ENCODE measurements around the gene TRHDE.
"Not testable (repeated sequence)": the region's sequence is repeated elsewhere in the genome, so short reads cannot be mapped to it uniquely, and the experiment has no call there.

TRHDE gene

GRCh38 chr12:72631926-72632685 lies 359.9 kb downstream of the TRHDE start:
- no peak for DNase-seq (ENCODE audit: insufficient read length, low spot score)
- TF ChIP-seq POU2F2 (IDR thresholded peaks at IDR 0.05; ENCODE audit: low read depth, low read length): no peak
- TF ChIP-seq PAX5 (IDR thresholded peaks at IDR 0.05; ENCODE audit: insufficient read depth, low read length, severe bottlenecking): no peak

GRCh38 chr12:72642706-72643105 lies 370.5 kb downstream of the TRHDE start:
- TF ChIP-seq TAF1 (IDR thresholded peaks at IDR 0.05; ENCODE audit: low read depth, low read length) (no peak), POLR2AphosphoS5 (IDR thresholded peaks at IDR 0.05; ENCODE audit: low read depth, low read length) (no peak), POLR2A (IDR thresholded peaks at IDR 0.05; ENCODE audit: low read depth, low read length) (no peak)
- DNase-seq (ENCODE audit: insufficient read length, low spot score) (no peak), FAIRE-seq (no peak)

More at GRCh38 chr12:72631926-72632685, 359.9 kb downstream of the TRHDE start:
- no peak for FAIRE-seq

DNA sequence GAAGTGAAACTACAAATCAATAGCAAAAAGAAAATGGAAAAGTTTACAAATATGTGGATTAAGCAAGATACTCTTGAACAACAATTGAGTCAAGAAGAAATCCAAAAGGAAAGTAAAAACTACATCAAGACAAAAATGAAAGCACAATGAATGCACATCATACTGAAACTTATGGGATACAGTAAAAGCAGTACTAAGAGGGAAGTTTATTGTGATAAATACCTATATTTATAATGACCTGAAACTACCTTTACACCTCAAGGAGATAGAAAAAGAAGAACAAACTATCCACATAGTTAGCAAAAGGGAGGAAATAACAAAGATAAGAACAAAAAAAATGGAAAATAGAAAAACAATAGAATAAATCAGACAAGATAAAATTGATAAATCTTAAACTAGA lies 375.0 kb downstream of the TRHDE start:
- no peak for TF ChIP-seq TAF1 (IDR thresholded peaks at IDR 0.05; ENCODE audit: low read depth, low read length)
- no peak for TF ChIP-seq POU2F2 (IDR thresholded peaks at IDR 0.05; ENCODE audit: low read depth, low read length)
- TF ChIP-seq POLR2AphosphoS5 (IDR thresholded peaks at IDR 0.05; ENCODE audit: low read depth, low read length): no peak
- TF ChIP-seq SPI1 (IDR thresholded peaks at IDR 0.05; ENCODE audit: low read depth, low read length): no peak
- no peak for TF ChIP-seq POLR2A (IDR thresholded peaks at IDR 0.05; ENCODE audit: low read depth, low read length)
- TF ChIP-seq PAX5 (IDR thresholded peaks at IDR 0.05; ENCODE audit: insufficient read depth, low read length, severe bottlenecking): no peak
- no peak for DNase-seq (ENCODE audit: insufficient read length, low spot score)
- no peak for FAIRE-seq

- no peak for DNase-seq (ENCODE audit: insufficient read length, low spot score)
- TF ChIP-seq SPI1 (IDR thresholded peaks at IDR 0.05; ENCODE audit: low read depth, low read length) (no peak), PAX5 (IDR thresholded peaks at IDR 0.05; ENCODE audit: insufficient read depth, low read length, severe bottlenecking) (no peak), POLR2A (IDR thresholded peaks at IDR 0.05; ENCODE audit: low read depth, low read length) (no peak), TAF1 (IDR thresholded peaks at IDR 0.05; ENCODE audit: low read depth, low read length) (no peak)
- no peak for FAIRE-seq
These were observed 386.4 kb downstream of the TRHDE start for GRCh38 chr12:72658615-72659014.

DNA sequence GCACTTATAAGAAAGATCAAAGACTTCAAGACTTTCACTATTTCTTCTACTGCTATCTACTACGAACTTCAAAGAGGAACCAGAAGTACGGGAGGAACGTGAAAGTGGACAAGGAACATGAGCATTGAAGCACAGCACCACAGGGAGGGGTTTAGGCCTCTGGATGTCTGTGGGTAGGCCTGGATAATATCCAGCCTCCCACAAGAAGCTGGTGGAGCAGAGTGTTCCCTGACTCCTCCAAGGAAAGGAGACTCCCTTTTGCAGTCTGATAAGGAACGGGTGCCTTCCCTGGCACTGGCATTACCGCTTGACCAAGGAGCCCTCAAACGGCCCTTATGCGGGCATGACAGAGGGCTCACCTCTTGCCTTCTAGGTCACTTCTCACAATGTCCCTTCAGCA lies 388.0 kb downstream of the TRHDE start:
- FAIRE-seq; DNase-seq (ENCODE audit: insufficient read length, low spot score): not testable (repeated sequence)

DNA sequence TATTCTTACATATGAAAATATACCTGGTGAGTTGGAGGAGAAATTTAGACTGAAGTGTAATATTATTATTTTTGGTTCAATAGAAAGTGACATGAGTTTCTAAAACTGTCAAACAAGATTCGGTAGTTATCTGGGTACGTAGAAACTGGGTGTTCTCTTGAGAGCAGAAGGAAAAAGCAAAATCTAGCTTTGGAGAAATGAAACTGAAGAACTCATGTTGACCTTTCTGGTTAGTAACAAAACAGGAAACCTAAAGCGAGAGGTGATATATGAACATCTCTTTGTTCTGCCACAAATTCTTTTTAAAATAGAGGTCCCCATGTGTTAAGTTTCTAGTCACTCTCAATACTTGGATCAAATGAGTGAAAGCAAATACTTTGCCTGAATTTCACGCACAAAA lies 401.7 kb downstream of the TRHDE start:
- TF ChIP-seq POLR2A (IDR thresholded peaks at IDR 0.05; ENCODE audit: low read depth, low read length): no peak
- TF ChIP-seq SPI1 (IDR thresholded peaks at IDR 0.05; ENCODE audit: low read depth, low read length): peak; percentile 92
- no peak for TF ChIP-seq TAF1 (IDR thresholded peaks at IDR 0.05; ENCODE audit: low read depth, low read length)
- FAIRE-seq: no peak
- DNase-seq (ENCODE audit: insufficient read length, low spot score): peak; percentile 4

GRCh38 chr12:72676556-72676955 lies 404.4 kb downstream of the TRHDE start:
- DNase-seq (ENCODE audit: insufficient read length, low spot score) (no peak), FAIRE-seq (no peak)
- TF ChIP-seq PAX5 (IDR thresholded peaks at IDR 0.05; ENCODE audit: insufficient read depth, low read length, severe bottlenecking) (no peak), TAF1 (IDR thresholded peaks at IDR 0.05; ENCODE audit: low read depth, low read length) (no peak), POLR2A (IDR thresholded peaks at IDR 0.05; ENCODE audit: low read depth, low read length) (no peak), SPI1 (IDR thresholded peaks at IDR 0.05; ENCODE audit: low read depth, low read length) (no peak), POU2F2 (IDR thresholded peaks at IDR 0.05; ENCODE audit: low read depth, low read length) (no peak), POLR2AphosphoS5 (IDR thresholded peaks at IDR 0.05; ENCODE audit: low read depth, low read length) (no peak)

DNA sequence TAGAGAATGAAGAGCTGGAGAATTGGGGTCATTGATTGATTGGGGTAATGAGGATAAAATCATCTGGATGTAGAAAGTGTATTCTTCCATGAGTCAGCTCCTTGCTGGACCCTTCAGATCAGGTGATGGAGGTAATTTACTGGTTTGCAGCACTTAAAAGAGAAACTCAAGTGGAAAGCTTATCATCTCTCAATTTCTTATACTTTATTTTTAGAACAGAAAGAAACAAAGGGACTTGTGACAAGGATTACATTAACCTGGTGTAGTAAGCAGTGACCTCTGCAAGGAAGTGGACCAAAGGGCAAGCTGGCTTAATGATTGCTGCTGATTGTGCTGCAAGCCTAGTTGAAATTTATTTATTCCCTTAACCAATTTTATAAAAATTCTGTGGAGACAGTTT lies 405.0 kb downstream of the TRHDE start:
- no peak for TF ChIP-seq POLR2A (IDR thresholded peaks at IDR 0.05; ENCODE audit: low read depth, low read length)
- TF ChIP-seq POLR2AphosphoS5 (IDR thresholded peaks at IDR 0.05; ENCODE audit: low read depth, low read length): no peak
- no peak for TF ChIP-seq PAX5 (IDR thresholded peaks at IDR 0.05; ENCODE audit: insufficient read depth, low read length, severe bottlenecking)
- no peak for TF ChIP-seq TAF1 (IDR thresholded peaks at IDR 0.05; ENCODE audit: low read depth, low read length)
- TF ChIP-seq POU2F2 (IDR thresholded peaks at IDR 0.05; ENCODE audit: low read depth, low read length): no peak
- no peak for TF ChIP-seq SPI1 (IDR thresholded peaks at IDR 0.05; ENCODE audit: low read depth, low read length)
- FAIRE-seq: no peak
- no peak for DNase-seq (ENCODE audit: insufficient read length, low spot score)

- FAIRE-seq (no peak), DNase-seq (ENCODE audit: insufficient read length, low spot score) (no peak)
- TF ChIP-seq POLR2AphosphoS5 (IDR thresholded peaks at IDR 0.05; ENCODE audit: low read depth, low read length) (no peak), POU2F2 (IDR thresholded peaks at IDR 0.05; ENCODE audit: low read depth, low read length) (no peak), POLR2A (IDR thresholded peaks at IDR 0.05; ENCODE audit: low read depth, low read length) (no peak), PAX5 (IDR thresholded peaks at IDR 0.05; ENCODE audit: insufficient read depth, low read length, severe bottlenecking) (no peak), TAF1 (IDR thresholded peaks at IDR 0.05; ENCODE audit: low read depth, low read length) (no peak), SPI1 (IDR thresholded peaks at IDR 0.05; ENCODE audit: low read depth, low read length) (no peak)
These were observed 405.7 kb downstream of the TRHDE start for GRCh38 chr12:72677846-72678245.

DNA sequence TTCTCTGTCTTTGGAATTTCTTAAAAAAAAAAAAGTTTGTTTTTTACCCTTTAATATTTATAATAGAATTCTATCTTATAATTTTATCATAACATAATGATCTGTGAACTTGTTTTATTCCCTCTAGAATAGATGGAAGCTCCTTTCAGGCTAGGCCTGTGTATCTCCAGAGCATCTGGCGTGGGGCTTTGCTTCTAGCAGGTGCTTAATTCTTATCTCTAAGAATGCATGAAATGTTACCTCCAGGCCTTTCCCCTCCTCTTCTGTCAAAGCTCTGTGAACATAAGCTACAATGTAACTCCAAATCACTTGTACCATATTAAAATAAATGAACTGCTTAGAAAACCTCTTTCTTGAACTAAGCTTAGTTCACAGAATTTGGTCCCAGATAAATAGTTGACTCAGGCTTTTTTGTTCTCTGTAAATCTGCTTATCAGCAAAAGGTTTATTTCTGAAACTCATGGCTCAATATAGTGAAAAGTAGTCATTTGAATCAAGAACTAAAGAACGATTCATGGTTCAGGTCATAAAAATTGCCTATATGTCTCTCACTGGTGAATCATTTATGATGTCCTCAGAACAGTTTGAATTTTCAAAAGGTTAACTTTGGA lies 407.1 kb downstream of the TRHDE start:
- no peak for DNase-seq (ENCODE audit: insufficient read length, low spot score)
- FAIRE-seq: no peak
- TF ChIP-seq TAF1 (IDR thresholded peaks at IDR 0.05; ENCODE audit: low read depth, low read length) (no peak), SPI1 (IDR thresholded peaks at IDR 0.05; ENCODE audit: low read depth, low read length) (no peak), POLR2A (IDR thresholded peaks at IDR 0.05; ENCODE audit: low read depth, low read length) (no peak), PAX5 (IDR thresholded peaks at IDR 0.05; ENCODE audit: insufficient read depth, low read length, severe bottlenecking) (no peak), POU2F2 (IDR thresholded peaks at IDR 0.05; ENCODE audit: low read depth, low read length) (no peak), POLR2AphosphoS5 (IDR thresholded peaks at IDR 0.05; ENCODE audit: low read depth, low read length) (no peak)
